Naive B cell (primary cell): ENCODE results near the gene WIF1. TPM values are rescaled to one million over a fixed set of nuclear protein-coding genes. Genes with fewer than 3 reads are reported as not detected.
A peak's percentile ranks its signal among the peaks of the same experiment; 100 is the strongest.

ENCODE experiments used
- ATAC-seq, 2 donors: fragments of 150-1000 bp; cut with Tn5 transposase; 2 replicates each; pipeline ENCODE4 v1.10.0; 2021; ENCODE audit warnings: low read depth in 2 of 2, mild to moderate bottlenecking in 2 of 2, moderate library complexity in 2 of 2
- DNase-seq: peaks from one replicate; pipeline ENCODE4 v3.0.0; 2022
- H3K27ac Mint-ChIP-seq, 6 donors: one replicate each; pipeline ENCODE4 v1.8.0; 2020 to 2022; ENCODE audit warnings: mild to moderate bottlenecking in 6 of 6, mixed read lengths in 6 of 6, moderate library complexity in 5 of 6, inconsistent platforms in 2 of 6
- H3K27me3 Mint-ChIP-seq, 3 donors: one replicate each; pipeline ENCODE4 v1.8.0; 2021 to 2022; ENCODE audit warnings: mixed read lengths in 3 of 3, mild to moderate bottlenecking in 1 of 3
- H3K36me3 Mint-ChIP-seq, 2 donors: one replicate each; pipeline ENCODE4 v1.8.0; 2020 to 2022; ENCODE audit warnings: mixed read lengths in 2 of 2, inconsistent platforms in 1 of 2, mild to moderate bottlenecking in 1 of 2
- H3K4me1 Mint-ChIP-seq, 3 donors: one replicate each; pipeline ENCODE4 v1.8.0; 2020 to 2022; ENCODE audit warnings: mixed read lengths in 3 of 3, inconsistent platforms in 1 of 3, mild to moderate bottlenecking in 1 of 3, moderate library complexity in 1 of 3
- H3K4me3 Mint-ChIP-seq, 8 donors: one replicate each; pipeline ENCODE4 v1.8.0; 2020 to 2022; ENCODE audit warnings: mild to moderate bottlenecking in 8 of 8, mixed read lengths in 8 of 8, moderate library complexity in 8 of 8, inconsistent platforms in 2 of 8
- H3K9me3 Mint-ChIP-seq, 7 donors: one replicate each; pipeline ENCODE4 v1.8.0; 2020 to 2022; ENCODE audit warnings: mixed read lengths in 7 of 7, mild to moderate bottlenecking in 5 of 7, inconsistent platforms in 2 of 7, moderate library complexity in 1 of 7
- polyA plus RNA-seq, 6 donors: library from polyadenylated mRNA; unstranded; fragments of 300-500 nt; fragmentation: Illumina TruSeq; gene quantifications; one replicate each; pipeline ENCODE4 v1.2.3, GENCODE V29; 2021; ENCODE audit warnings: low read depth in 6 of 6

The WIF1 gene
- polyA plus RNA-seq, 6 donors from 2014 or later = not detected

GRCh38 chr12:65147312-65147905 lies 26.3 kb upstream of the WIF1 start:
- ATAC-seq (no peak), DNase-seq (no peak)
- Mint-ChIP-seq H3K27ac (no peak overlapping the region), H3K27me3 (peaks cover 0 to 15% (median 13%) of the 10 kb centered on the region in 3 donors), H3K4me1 (no peaks in the 10 kb centered on the region), H3K4me3 (no peak overlapping the region), H3K9me3 (no peaks in the 10 kb centered on the region), H3K36me3 (no peaks in the 10 kb centered on the region)

GRCh38 chr12:65140738-65141137 lies 19.6 kb upstream of the WIF1 start:
- Mint-ChIP-seq H3K4me1 (peaks cover 8 to 11% (median 10%) of the 10 kb centered on the region in 3 donors), H3K9me3 (peaks cover 4 to 8% (median 6%) of the 10 kb centered on the region in 7 donors), H3K4me3 (no peak overlapping the region), H3K27ac (no peak overlapping the region), H3K27me3 (peaks cover 0 to 8% (median 6%) of the 10 kb centered on the region in 3 donors), H3K36me3 (peaks cover 5 to 7% of the 10 kb centered on the region in 2 donors)
- no peak for DNase-seq
- ATAC-seq = no peak

DNA sequence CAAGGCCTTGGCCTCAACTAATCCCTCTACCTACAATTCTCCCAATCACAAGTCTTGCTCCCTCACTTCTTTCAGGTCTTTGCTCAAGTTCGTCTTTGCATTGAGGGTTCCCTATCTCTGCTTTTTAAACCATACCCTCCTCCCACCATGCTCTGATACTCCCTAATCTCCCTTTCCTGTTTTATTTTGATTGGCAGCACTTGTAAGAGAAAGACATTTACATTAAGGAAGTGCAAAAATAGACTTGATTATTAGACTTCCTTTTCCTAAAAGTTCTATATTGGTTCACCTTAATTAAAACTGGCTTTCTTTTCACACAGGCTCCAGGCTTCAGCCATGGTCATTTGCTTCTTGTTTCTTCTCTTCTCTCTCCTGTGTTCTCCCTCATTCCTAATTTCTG lies 18.3 kb upstream of the WIF1 start:
- H3K36me3 Mint-ChIP-seq = peaks cover 5 to 8% of the 10 kb centered on the region in 2 donors

DNA sequence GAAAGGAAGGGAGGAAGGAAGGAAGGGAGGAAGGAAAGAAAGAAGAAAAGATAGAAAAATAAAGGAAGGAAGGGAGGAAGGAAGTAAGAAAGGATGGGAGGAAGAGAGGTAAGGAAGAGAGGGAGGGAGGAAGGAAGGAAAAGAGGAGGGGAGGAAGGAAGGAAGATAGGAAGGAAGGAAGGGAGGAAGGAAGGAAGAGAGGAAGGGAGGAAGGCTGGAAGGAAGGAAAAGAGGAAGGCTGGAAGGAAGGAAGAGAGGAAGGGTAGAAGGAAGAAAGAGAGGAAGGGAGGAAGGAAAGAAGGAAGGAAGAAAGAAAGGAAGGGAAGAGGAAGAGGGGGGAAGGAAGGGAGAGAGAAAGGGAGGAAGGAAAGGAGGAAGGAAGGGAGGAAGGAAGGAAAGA lies 12.8 kb upstream of the WIF1 start:
- Mint-ChIP-seq H3K4me1 (peaks cover 0 to 6% (median 1%) of the 10 kb centered on the region in 3 donors), H3K27ac (no peak overlapping the region), H3K9me3 (peaks cover 7 to 13% (median 9%) of the 10 kb centered on the region in 7 donors), H3K36me3 (peaks cover 5 to 16% of the 10 kb centered on the region in 2 donors), H3K4me3 (no peak overlapping the region), H3K27me3 (peaks cover 4 to 18% (median 10%) of the 10 kb centered on the region in 3 donors)
- DNase-seq (no peak), ATAC-seq (no peak)

More for the DNA sequence above, 18.3 kb upstream of the WIF1 start:
- DNase-seq = no peak
- peaks cover 8 to 11% (median 10%) of the 10 kb centered on the region in 3 donors for H3K4me1 Mint-ChIP-seq
- peak overlapping the region in 2 of 8 donors; percentile 16 to 36 for H3K4me3 Mint-ChIP-seq
- peaks cover 6 to 13% (median 8%) of the 10 kb centered on the region in 7 donors for H3K9me3 Mint-ChIP-seq
- H3K27me3 Mint-ChIP-seq = peaks cover 0 to 8% (median 6%) of the 10 kb centered on the region in 3 donors
- no peak for ATAC-seq
- H3K27ac Mint-ChIP-seq = peak overlapping the region in 2 of 6 donors; percentile 49 to 75

DNA sequence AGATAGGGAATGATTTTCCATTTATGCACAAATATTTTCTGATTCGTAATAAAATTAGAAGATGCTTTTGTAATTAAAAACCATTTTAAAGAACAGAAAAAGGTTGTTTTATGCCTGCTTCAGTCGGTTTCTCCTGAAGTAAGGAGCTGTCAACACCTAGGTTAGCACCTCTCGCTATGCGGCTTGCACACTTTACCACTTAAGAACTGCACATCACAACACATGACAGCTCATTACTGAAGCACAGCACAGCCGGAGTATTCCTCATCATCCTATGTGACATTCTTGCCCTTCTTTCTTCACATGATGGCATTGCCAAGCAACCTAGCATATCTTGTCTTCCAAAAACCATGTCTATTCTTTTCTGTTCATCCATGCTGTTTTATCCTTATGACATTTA lies 5.4 kb upstream of the WIF1 start:
- ATAC-seq (no peak), DNase-seq (no peak)
- Mint-ChIP-seq H3K4me3 (no peak overlapping the region), H3K4me1 (peaks cover 0 to 5% (median 5%) of the 10 kb centered on the region in 3 donors), H3K36me3 (no peaks in the 10 kb centered on the region), H3K9me3 (no peaks in the 10 kb centered on the region), H3K27me3 (peaks cover 7 to 14% (median 12%) of the 10 kb centered on the region in 3 donors), H3K27ac (no peak overlapping the region)

GRCh38 chr12:65125975-65126374 lies 4.9 kb upstream of the WIF1 start:
- Mint-ChIP-seq H3K27ac (no peak overlapping the region), H3K36me3 (no peaks in the 10 kb centered on the region), H3K4me3 (no peak overlapping the region), H3K4me1 (peaks cover 2 to 8% (median 5%) of the 10 kb centered on the region in 3 donors), H3K9me3 (no peaks in the 10 kb centered on the region), H3K27me3 (peaks cover 9 to 15% (median 13%) of the 10 kb centered on the region in 3 donors)
- ATAC-seq (no peak), DNase-seq (no peak)

DNA sequence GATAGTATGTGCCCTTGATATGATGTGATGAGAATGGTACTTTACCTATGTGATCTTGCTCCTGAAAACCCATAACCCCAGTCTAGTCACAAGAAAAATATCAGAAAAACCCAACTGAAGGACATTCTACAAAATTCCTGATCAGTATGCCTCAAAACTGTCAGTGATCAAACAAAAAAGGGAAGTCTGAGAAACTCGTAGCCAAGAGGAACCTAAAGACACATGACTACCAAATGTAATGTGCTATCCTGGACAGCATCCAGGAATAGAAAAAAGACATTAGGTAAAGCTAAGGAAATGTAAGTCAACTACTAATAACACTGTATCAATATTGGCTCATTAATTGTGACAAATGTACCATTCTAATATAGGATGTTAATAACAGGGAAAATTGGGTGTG lies 4.1 kb upstream of the WIF1 start:
- no peak for ATAC-seq
- no peak overlapping the region for H3K27ac Mint-ChIP-seq
- peaks cover 9 to 20% (median 19%) of the 10 kb centered on the region in 3 donors for H3K27me3 Mint-ChIP-seq
- H3K4me3 Mint-ChIP-seq = no peak overlapping the region
- H3K36me3 Mint-ChIP-seq = no peaks in the 10 kb centered on the region
- H3K4me1 Mint-ChIP-seq = peaks cover 8 to 14% (median 10%) of the 10 kb centered on the region in 3 donors
- H3K9me3 Mint-ChIP-seq = no peaks in the 10 kb centered on the region
- no peak for DNase-seq

DNA sequence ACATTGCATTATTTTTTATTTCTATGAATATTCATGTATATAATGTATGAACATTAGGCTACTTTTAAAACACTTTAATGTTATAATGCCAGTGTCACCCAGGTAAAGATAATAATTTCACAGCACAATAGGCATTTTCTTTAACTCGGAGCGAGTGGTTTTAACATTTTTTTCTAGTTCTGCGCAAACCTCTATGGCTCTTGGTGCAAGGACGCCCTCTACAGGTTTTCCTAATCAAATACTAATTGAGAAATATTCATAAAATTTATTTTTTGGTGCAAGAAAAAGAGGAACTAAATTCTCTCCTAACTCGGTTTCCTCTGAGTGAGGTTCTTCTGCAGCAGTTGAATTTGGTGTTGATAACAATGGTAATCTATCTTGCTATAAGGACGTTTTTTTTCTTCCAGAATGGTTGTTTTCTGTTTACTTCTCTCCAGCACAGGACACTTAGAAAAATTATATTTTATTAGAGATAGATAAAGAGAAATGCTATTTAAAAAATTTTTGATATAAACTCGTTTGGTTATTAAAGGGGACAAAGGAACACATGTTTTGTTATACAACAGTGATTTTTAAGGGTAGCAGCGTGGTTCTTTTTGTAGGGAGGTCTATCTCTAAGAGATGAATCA lies 2.4 kb upstream of the WIF1 start:
- ATAC-seq (peak in 1 of 2 donors; percentile 20), DNase-seq (peak; percentile 15)
- Mint-ChIP-seq H3K4me1 (peaks cover 8 to 14% (median 10%) of the 10 kb centered on the region in 3 donors), H3K36me3 (no peaks in the 10 kb centered on the region), H3K9me3 (no peaks in the 10 kb centered on the region), H3K4me3 (no peak overlapping the region), H3K27me3 (peaks cover 14 to 30% (median 28%) of the 10 kb centered on the region in 3 donors), H3K27ac (no peak overlapping the region)

GRCh38 chr12:65122703-65123102 lies 1.6 kb upstream of the WIF1 start:
- peak overlapping the region in 1 of 8 donors; percentile 17 for H3K4me3 Mint-ChIP-seq
- H3K9me3 Mint-ChIP-seq = no peaks in the 10 kb centered on the region
- no peak overlapping the region for H3K27ac Mint-ChIP-seq

DNA sequence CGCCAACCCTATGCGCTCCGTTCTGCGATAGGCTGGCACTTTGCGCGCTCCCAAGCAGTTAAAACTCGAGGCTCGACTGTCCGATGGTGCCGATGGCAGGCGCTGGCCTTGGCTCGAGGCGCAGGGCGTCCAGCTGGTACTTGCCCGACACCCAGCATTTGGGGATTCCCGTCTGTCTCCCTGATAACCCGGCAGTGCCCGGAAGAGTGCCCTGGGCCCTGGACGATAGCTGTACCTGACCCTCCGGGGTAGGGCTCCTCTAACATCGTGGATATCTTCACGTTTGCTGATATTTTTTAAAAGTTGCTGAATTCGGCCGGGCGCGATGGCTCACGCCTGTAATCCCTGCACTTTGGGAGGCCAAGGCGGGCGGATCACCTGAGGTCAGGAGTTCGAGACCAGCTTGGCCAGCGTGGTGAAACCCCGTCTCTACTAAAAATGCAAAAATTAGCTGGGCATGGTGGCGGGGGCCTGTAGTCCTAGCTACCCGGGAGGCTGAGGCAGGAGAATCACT lies 908 bp upstream of the WIF1 start:
- H3K36me3 Mint-ChIP-seq = no peaks in the 10 kb centered on the region
- peaks cover 24 to 42% (median 40%) of the 10 kb centered on the region in 3 donors for H3K27me3 Mint-ChIP-seq
- H3K4me3 Mint-ChIP-seq = peak overlapping the region in 7 of 8 donors; percentile 65 to 88 (median 73)
- ATAC-seq (no peak), DNase-seq (no peak)
- peaks cover 8 to 14% (median 10%) of the 10 kb centered on the region in 3 donors for H3K4me1 Mint-ChIP-seq
- no peaks in the 10 kb centered on the region for H3K9me3 Mint-ChIP-seq
- H3K27ac Mint-ChIP-seq = no peak overlapping the region

More at GRCh38 chr12:65122703-65123102, 1.6 kb upstream of the WIF1 start:
- peaks cover 8 to 14% (median 10%) of the 10 kb centered on the region in 3 donors for H3K4me1 Mint-ChIP-seq
- ATAC-seq (no peak), DNase-seq (no peak)
- peaks cover 17 to 35% (median 33%) of the 10 kb centered on the region in 3 donors for H3K27me3 Mint-ChIP-seq
- H3K36me3 Mint-ChIP-seq = no peaks in the 10 kb centered on the region

GRCh38 chr12:65119063-65119462 lies 2.0 kb downstream of the WIF1 start:
- Mint-ChIP-seq H3K27me3 (peaks cover 30 to 50% (median 46%) of the 10 kb centered on the region in 3 donors), H3K36me3 (no peaks in the 10 kb centered on the region), H3K4me1 (peaks cover 8 to 14% (median 10%) of the 10 kb centered on the region in 3 donors), H3K9me3 (no peaks in the 10 kb centered on the region), H3K27ac (no peak overlapping the region), H3K4me3 (no peak overlapping the region)
- ATAC-seq (no peak), DNase-seq (no peak)

GRCh38 chr12:65113621-65114035 lies 7.5 kb downstream of the WIF1 start:
- ATAC-seq = no peak
- no peak overlapping the region for H3K27ac Mint-ChIP-seq
- no peak for DNase-seq
- H3K4me3 Mint-ChIP-seq = no peak overlapping the region
- H3K9me3 Mint-ChIP-seq = peaks cover 0 to 4% (median 0%) of the 10 kb centered on the region in 7 donors
- H3K36me3 Mint-ChIP-seq = peaks cover 0 to 8% of the 10 kb centered on the region in 2 donors
- H3K27me3 Mint-ChIP-seq = peaks cover 21 to 48% (median 45%) of the 10 kb centered on the region in 3 donors
- no peaks in the 10 kb centered on the region for H3K4me1 Mint-ChIP-seq

- no peak for ATAC-seq
- H3K4me3 Mint-ChIP-seq = no peak overlapping the region
- no peaks in the 10 kb centered on the region for H3K4me1 Mint-ChIP-seq
- H3K27ac Mint-ChIP-seq = no peak overlapping the region
- DNase-seq = no peak
- peaks cover 0 to 20% (median 15%) of the 10 kb centered on the region in 3 donors for H3K27me3 Mint-ChIP-seq
- peaks cover 0 to 8% of the 10 kb centered on the region in 2 donors for H3K36me3 Mint-ChIP-seq
- peaks cover 0 to 9% (median 0%) of the 10 kb centered on the region in 7 donors for H3K9me3 Mint-ChIP-seq
These were observed 14.2 kb downstream of the WIF1 start for GRCh38 chr12:65106948-65107347.
